ENCODE results near the gene VPS16. TPM values are rescaled to one million over a fixed set of nuclear protein-coding genes. Genes with fewer than 3 reads are reported as not detected.

VPS16 gene
- total RNA-seq, 2 experiments from 2014 or later = 38.2 to 40.6 TPM

DNA sequence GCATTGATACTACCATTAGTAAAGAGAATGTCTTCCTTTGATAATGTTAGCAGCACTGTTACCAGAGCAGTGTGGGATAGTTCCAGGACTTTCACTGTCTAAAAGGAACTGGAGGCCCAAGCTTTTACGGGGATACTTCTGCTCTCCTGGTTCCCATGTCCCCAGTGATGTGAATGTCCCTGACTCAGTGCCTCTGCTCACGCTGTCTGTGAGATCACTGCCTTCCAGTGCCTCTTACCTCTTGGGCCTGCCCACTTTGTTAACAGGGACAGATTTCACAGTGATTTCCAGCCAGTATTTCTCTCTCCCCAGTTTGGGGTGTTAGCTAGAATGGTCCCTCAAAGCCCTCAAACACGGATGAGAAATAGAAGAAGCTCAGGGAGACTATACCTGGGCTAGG lies 47.2 kb downstream of the VPS16 start:
- H3K9me3 ChIP-seq (ENCODE audit: control insufficient read depth in 1 of 2, insufficient read depth in 1 of 2, low read length in 2 of 2) = no peaks in the 10 kb centered on the region
- H3K36me3 ChIP-seq (ENCODE audit: insufficient read depth, low read length) = no peaks in the 10 kb centered on the region
- Mint-ChIP-seq H3K27me3 (no peaks in the 10 kb centered on the region), H3K9me3 (no peaks in the 10 kb centered on the region), H3K4me3 (no peak overlapping the region), H3K4me1 (ENCODE audit: low read depth) (peaks cover 71% of the 10 kb centered on the region), H3K36me3 (ENCODE audit: low read depth) (peaks cover 12% of the 10 kb centered on the region), H3K27ac (no peak overlapping the region)
- H3K4me1 ChIP-seq (ENCODE audit: insufficient read depth, low read length) = peaks cover 8% of the 10 kb centered on the region
- no peak overlapping the region for H3K27ac ChIP-seq (ENCODE audit: low read depth in 1 of 2, low read length in 2 of 2)
- TF ChIP-seq, protein P1, sequence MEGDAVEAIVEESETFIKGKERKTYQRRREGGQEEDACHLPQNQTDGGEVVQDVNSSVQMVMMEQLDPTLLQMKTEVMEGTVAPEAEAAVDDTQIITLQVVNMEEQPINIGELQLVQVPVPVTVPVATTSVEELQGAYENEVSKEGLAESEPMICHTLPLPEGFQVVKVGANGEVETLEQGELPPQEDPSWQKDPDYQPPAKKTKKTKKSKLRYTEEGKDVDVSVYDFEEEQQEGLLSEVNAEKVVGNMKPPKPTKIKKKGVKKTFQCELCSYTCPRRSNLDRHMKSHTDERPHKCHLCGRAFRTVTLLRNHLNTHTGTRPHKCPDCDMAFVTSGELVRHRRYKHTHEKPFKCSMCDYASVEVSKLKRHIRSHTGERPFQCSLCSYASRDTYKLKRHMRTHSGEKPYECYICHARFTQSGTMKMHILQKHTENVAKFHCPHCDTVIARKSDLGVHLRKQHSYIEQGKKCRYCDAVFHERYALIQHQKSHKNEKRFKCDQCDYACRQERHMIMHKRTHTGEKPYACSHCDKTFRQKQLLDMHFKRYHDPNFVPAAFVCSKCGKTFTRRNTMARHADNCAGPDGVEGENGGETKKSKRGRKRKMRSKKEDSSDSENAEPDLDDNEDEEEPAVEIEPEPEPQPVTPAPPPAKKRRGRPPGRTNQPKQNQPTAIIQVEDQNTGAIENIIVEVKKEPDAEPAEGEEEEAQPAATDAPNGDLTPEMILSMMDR (IDR thresholded peaks at IDR 0.05) = no peak
- DNase-seq = no peak
- intact Hi-C loops (cut with DNase I, micrococcal nuclease) = loop anchor here in 1 of 2 experiments (2.0 kb wide), 1 partner anchor 15 kb away; the partner anchor contains the start of gene PTPRA
- ATAC-seq (ENCODE audit: poor library complexity) = no peak
- no peak overlapping the region for H3K4me3 ChIP-seq (ENCODE audit: low read length)
- ChIA-PET CTCF (interaction anchor here (1.2 kb wide), 1 partner anchor 15 kb away, joined by 4 read pairs; no protein-coding TSS in a partner anchor), POLR2A (interaction anchor here (0.6 kb wide), 1 partner anchor 19 kb away, joined by 3 read pairs; no protein-coding TSS in a partner anchor)
- no peaks in the 10 kb centered on the region for H3K27me3 ChIP-seq (ENCODE audit: control insufficient read depth in 1 of 2, insufficient read depth in 2 of 2, low read length in 2 of 2)

DNA sequence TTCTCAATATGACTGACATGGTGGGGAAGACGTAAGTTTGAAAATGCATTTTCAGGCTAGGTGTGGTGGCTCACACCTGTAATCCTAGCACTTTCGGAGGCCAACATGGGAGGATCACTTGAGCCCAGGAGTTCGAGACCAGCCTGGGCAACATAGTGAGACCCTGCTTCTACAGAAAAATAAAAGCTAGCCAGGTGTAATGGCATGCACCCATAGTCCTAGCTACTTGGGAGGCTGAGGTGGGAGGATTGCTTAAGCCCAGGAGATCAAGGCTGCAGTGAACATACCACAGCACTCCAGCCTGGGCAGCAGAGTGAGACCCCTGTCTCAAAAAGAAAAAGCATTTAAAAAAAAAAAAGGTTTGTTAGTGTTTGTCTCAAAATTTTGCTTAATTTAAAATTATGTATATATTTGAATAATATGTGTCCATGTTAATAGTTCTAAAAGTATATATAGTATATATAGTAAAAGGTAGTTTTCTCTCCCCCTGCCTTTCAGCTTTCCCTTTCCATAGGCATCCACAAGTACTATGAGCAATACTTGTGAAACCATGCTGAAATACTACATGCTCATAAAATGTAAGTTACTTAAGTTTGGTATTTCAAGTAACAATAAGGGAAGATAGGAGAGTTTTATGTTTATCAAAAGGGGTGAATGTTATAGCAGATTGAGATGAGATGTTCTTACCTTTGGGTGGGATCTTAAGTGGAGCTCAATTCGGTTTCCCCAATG lies 47.8 kb downstream of the VPS16 start:
- no peak overlapping the region for H3K4me3 Mint-ChIP-seq
- H3K27ac Mint-ChIP-seq = no peak overlapping the region
- DNase-seq = no peak

DNA sequence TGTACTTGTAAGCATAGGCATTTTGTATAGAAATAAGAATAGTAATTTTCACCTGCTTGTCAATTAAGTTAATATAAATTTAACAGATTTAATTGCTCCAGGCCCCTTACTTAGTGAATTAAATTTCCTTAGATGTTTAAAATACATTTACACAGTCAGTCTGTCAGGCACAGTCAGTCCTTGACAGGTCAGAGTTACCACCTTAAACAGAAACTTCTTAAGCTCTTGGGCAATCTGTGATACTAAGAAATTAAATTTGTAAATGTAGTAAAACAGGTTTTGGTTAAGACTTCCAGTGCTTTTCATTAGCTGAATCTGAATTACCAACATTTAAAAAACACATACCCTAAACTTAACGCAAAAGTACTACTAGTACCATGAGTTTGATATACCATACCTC lies 48.7 kb downstream of the VPS16 start:
- H3K4me3 Mint-ChIP-seq = no peak overlapping the region
- no peak overlapping the region for H3K27ac ChIP-seq (ENCODE audit: low read depth in 1 of 2, low read length in 2 of 2)
- DNase-seq (no peak), ATAC-seq (ENCODE audit: poor library complexity) (no peak)
- H3K27me3 ChIP-seq (ENCODE audit: control insufficient read depth in 1 of 2, insufficient read depth in 2 of 2, low read length in 2 of 2) = no peaks in the 10 kb centered on the region
- TF ChIP-seq, protein P1 (IDR thresholded peaks at IDR 0.05) = no peak
- peaks cover 0 to under 1% of the 10 kb centered on the region in 2 experiments for H3K9me3 ChIP-seq (ENCODE audit: control insufficient read depth in 1 of 2, insufficient read depth in 1 of 2, low read length in 2 of 2)
- ChIA-PET CTCF (interaction anchor here (0.5 kb wide), 1 partner anchor 8 kb away, joined by 4 read pairs; no protein-coding TSS in a partner anchor), POLR2A (no interaction called here)
- intact Hi-C loops (cut with DNase I, micrococcal nuclease) = loop anchor here in 1 of 2 experiments (2.0 kb wide), 1 partner anchor 16 kb away; the partner anchor contains the start of gene PTPRA
- H3K36me3 Mint-ChIP-seq (ENCODE audit: low read depth) = peaks cover 15% of the 10 kb centered on the region
- peaks cover 69% of the 10 kb centered on the region for H3K4me1 Mint-ChIP-seq (ENCODE audit: low read depth)
- no peaks in the 10 kb centered on the region for H3K36me3 ChIP-seq (ENCODE audit: insufficient read depth, low read length)
- no peak overlapping the region for H3K27ac Mint-ChIP-seq
- H3K9me3 Mint-ChIP-seq = no peaks in the 10 kb centered on the region
- no peak overlapping the region for H3K4me3 ChIP-seq (ENCODE audit: low read length)
- peaks cover 6% of the 10 kb centered on the region for H3K4me1 ChIP-seq (ENCODE audit: insufficient read depth, low read length)
- no peaks in the 10 kb centered on the region for H3K27me3 Mint-ChIP-seq

More for the DNA sequence above, 47.8 kb downstream of the VPS16 start:
- CTCF ChIA-PET = interaction anchor here (1.2 kb wide), 1 partner anchor 16 kb away, joined by 4 read pairs; no protein-coding TSS in a partner anchor
- H3K36me3 Mint-ChIP-seq (ENCODE audit: low read depth) = peaks cover 13% of the 10 kb centered on the region
- Histone ChIP-seq H3K9me3 (ENCODE audit: control insufficient read depth in 1 of 2, insufficient read depth in 1 of 2, low read length in 2 of 2) (no peaks in the 10 kb centered on the region), H3K4me3 (ENCODE audit: low read length) (no peak overlapping the region), H3K36me3 (ENCODE audit: insufficient read depth, low read length) (no peaks in the 10 kb centered on the region), H3K27me3 (ENCODE audit: control insufficient read depth in 1 of 2, insufficient read depth in 2 of 2, low read length in 2 of 2) (no peaks in the 10 kb centered on the region), H3K27ac (ENCODE audit: low read depth in 1 of 2, low read length in 2 of 2) (no peak overlapping the region), H3K4me1 (ENCODE audit: insufficient read depth, low read length) (peaks cover 8% of the 10 kb centered on the region)
- H3K4me1 Mint-ChIP-seq (ENCODE audit: low read depth) = peaks cover 77% of the 10 kb centered on the region
- H3K9me3 Mint-ChIP-seq = no peaks in the 10 kb centered on the region
- H3K27me3 Mint-ChIP-seq = no peaks in the 10 kb centered on the region
- intact Hi-C loops (cut with DNase I, micrococcal nuclease) = loop anchor here in 1 of 2 experiments (2.0 kb wide), 1 partner anchor 16 kb away; the partner anchor contains the start of gene PTPRA
- TF ChIP-seq, protein P1 (IDR thresholded peaks at IDR 0.05) = no peak
- ATAC-seq (ENCODE audit: poor library complexity) = no peak
- POLR2A ChIA-PET = no interaction called here
